Tibial nerve (tissue), 4 donors: ENCODE measurements around the gene PNKP.

Source experiments
- EP300 ChIP-seq, 2 donors: sonication (generic); formaldehyde crosslinking; IDR thresholded peaks; one replicate each; pipeline ENCODE4 v1.6.1; 2017; ENCODE audit warnings: antibody characterized with exemption in 2 of 2, mild to moderate bottlenecking in 1 of 2
- POLR2A ChIP-seq, 2 donors: fragments of 450-650 bp; IDR thresholded peaks; one replicate each; pipeline ENCODE4 v1.6.1; 2017; ENCODE audit warnings: antibody characterized with exemption in 2 of 2, mild to moderate bottlenecking in 2 of 2, moderate library complexity in 2 of 2
- TF ChIP-seq, protein P1 (sequence below), 5 experiments: fragments of 200-600 bp in 3 of 5; fragments of 450-650 bp in 2 of 5; sonication (generic) in 3 of 5; IDR thresholded peaks; one replicate each; pipeline ENCODE4 v1.5.1; 2016 to 2019; ENCODE audit warnings: antibody characterized with exemption in 5 of 5, mild to moderate bottlenecking in 3 of 5, moderate library complexity in 2 of 5

DNA sequence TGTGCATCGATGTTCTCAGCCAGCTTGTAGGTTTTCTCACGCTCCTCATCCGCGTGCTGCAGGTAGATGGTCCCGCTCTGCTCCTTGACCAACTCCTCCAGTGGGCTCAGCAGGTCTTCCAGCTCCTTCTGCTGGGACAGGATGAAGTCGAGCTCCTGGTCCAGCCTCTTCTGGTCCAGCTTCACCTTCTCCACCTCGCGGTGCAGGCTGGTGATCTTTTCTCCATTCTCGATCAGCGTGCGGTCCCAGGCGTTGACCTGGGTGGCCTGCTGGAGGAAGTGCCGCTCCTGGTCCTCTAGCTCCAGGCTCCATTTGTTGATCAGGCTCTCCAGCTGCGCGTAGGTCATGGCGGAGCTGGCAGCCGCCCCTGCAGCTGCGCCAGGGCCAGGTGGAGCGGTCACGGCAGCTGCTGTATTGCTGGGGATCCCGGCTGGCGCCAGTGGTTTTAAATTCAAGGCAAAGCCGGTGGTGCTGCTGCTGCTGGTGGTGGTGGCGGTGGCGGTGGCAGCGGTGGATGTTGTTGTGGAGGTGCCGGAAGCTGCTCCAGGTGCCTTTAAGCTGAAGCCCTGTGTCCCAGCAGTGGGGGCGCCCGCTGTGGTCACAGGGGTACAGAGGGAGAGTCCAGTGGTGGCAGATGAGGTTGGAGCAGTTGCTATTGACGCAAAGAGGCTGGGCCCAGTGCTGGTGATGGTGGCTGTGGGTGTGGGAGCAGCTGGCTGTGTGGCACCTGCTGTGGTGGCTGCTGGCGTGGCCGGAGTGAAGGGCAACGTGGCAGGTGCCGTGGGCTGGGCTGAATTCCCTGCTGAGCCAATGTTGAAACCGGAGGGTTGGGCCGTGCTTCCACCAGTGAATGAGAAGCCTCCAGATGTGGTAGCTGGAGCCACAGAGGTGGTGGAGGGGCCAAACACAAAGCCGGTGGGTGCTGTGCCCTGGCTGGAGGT, 41.4 kb upstream of the PNKP start:
- TF ChIP-seq EP300 (IDR thresholded peaks at IDR 0.05) (no peak), POLR2A (IDR thresholded peaks at IDR 0.05) (no peak)
- TF ChIP-seq, protein P1, sequence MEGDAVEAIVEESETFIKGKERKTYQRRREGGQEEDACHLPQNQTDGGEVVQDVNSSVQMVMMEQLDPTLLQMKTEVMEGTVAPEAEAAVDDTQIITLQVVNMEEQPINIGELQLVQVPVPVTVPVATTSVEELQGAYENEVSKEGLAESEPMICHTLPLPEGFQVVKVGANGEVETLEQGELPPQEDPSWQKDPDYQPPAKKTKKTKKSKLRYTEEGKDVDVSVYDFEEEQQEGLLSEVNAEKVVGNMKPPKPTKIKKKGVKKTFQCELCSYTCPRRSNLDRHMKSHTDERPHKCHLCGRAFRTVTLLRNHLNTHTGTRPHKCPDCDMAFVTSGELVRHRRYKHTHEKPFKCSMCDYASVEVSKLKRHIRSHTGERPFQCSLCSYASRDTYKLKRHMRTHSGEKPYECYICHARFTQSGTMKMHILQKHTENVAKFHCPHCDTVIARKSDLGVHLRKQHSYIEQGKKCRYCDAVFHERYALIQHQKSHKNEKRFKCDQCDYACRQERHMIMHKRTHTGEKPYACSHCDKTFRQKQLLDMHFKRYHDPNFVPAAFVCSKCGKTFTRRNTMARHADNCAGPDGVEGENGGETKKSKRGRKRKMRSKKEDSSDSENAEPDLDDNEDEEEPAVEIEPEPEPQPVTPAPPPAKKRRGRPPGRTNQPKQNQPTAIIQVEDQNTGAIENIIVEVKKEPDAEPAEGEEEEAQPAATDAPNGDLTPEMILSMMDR (IDR thresholded peaks at IDR 0.05) = no peak
